ENCODE data around the gene C6orf120.

The C6orf120 gene

GRCh38 chr6:169723200-169723909, 21.4 kb downstream of the C6orf120 start:
- peak overlapping the region; percentile 72 to 93 for H3K4me3 ChIP-seq (ENCODE audit: low read depth in 1 of 2, low read length in 2 of 2)

GRCh38 chr6:169723991-169724493, 22.1 kb downstream of the C6orf120 start:
- Histone ChIP-seq H3K4me1 (ENCODE audit: control insufficient read depth in 1 of 2, insufficient read depth in 2 of 2, low read length in 2 of 2) (peaks cover 19 to 21% of the 10 kb centered on the region in 2 donors), H3K9me3 (ENCODE audit: control insufficient read depth in 1 of 2, low read length in 2 of 2) (no peaks in the 10 kb centered on the region), H3K36me3 (ENCODE audit: control insufficient read depth in 1 of 2, insufficient read depth in 2 of 2, low read length in 2 of 2) (no peaks in the 10 kb centered on the region), H3K9ac (ENCODE audit: low read depth in 1 of 2, low read length in 2 of 2) (no peak overlapping the region), H3K27me3 (ENCODE audit: control insufficient read depth in 1 of 2, insufficient read depth in 2 of 2, low read length in 2 of 2) (no peaks in the 10 kb centered on the region), H3K4me3 (ENCODE audit: low read depth in 1 of 2, low read length in 2 of 2) (peak overlapping the region in 1 of 2 donors; percentile 56), H3K27ac (ENCODE audit: low read depth, low read length) (peak overlapping the region; percentile 89)

More at GRCh38 chr6:169723200-169723909, 21.4 kb downstream of the C6orf120 start:
- H3K27ac ChIP-seq (ENCODE audit: low read depth, low read length): peak overlapping the region; percentile 82
- peaks cover 19 to 21% of the 10 kb centered on the region in 2 donors for H3K4me1 ChIP-seq (ENCODE audit: control insufficient read depth in 1 of 2, insufficient read depth in 2 of 2, low read length in 2 of 2)
- H3K9me3 ChIP-seq (ENCODE audit: control insufficient read depth in 1 of 2, low read length in 2 of 2): no peaks in the 10 kb centered on the region
- H3K36me3 ChIP-seq (ENCODE audit: control insufficient read depth in 1 of 2, insufficient read depth in 2 of 2, low read length in 2 of 2): no peaks in the 10 kb centered on the region
- H3K27me3 ChIP-seq (ENCODE audit: control insufficient read depth in 1 of 2, insufficient read depth in 2 of 2, low read length in 2 of 2): no peaks in the 10 kb centered on the region
- peak overlapping the region; percentile 77 to 85 for H3K9ac ChIP-seq (ENCODE audit: low read depth in 1 of 2, low read length in 2 of 2)

- Histone ChIP-seq H3K9me3 (ENCODE audit: control insufficient read depth in 1 of 2, low read length in 2 of 2) (no peaks in the 10 kb centered on the region), H3K4me3 (ENCODE audit: low read depth in 1 of 2, low read length in 2 of 2) (peak within 1 kb of the TSS; percentile 80 to 93), H3K27me3 (ENCODE audit: control insufficient read depth in 1 of 2, insufficient read depth in 2 of 2, low read length in 2 of 2) (no peaks in the 10 kb centered on the region), H3K27ac (ENCODE audit: low read depth, low read length) (peak within 1 kb of the TSS; percentile 89), H3K9ac (ENCODE audit: low read depth in 1 of 2, low read length in 2 of 2) (peak within 1 kb of the TSS; percentile 77 to 85), H3K36me3 (ENCODE audit: control insufficient read depth in 1 of 2, insufficient read depth in 2 of 2, low read length in 2 of 2) (no peaks in the 10 kb centered on the region), H3K4me1 (ENCODE audit: control insufficient read depth in 1 of 2, insufficient read depth in 2 of 2, low read length in 2 of 2) (peaks cover 19 to 21% of the 10 kb centered on the region in 2 donors)
Measured at GRCh38 chr6:169724494-169725124, 22.7 kb downstream of the C6orf120 start, which contains the start of gene PHF10. TSS of gene PHF10 (minus strand) at chr6:169724500. CDS start at chr6:169723931, 569 bp downstream.

GRCh38 chr6:169725125-169726048, 23.5 kb downstream of the C6orf120 start:
- Histone ChIP-seq H3K36me3 (ENCODE audit: control insufficient read depth in 1 of 2, insufficient read depth in 2 of 2, low read length in 2 of 2) (no peaks in the 10 kb centered on the region), H3K27me3 (ENCODE audit: control insufficient read depth in 1 of 2, insufficient read depth in 2 of 2, low read length in 2 of 2) (no peaks in the 10 kb centered on the region), H3K9ac (ENCODE audit: low read depth in 1 of 2, low read length in 2 of 2) (peak overlapping the region; percentile 54 to 55), H3K4me1 (ENCODE audit: control insufficient read depth in 1 of 2, insufficient read depth in 2 of 2, low read length in 2 of 2) (peaks cover 19 to 21% of the 10 kb centered on the region in 2 donors), H3K27ac (ENCODE audit: low read depth, low read length) (peak overlapping the region; percentile 82), H3K9me3 (ENCODE audit: control insufficient read depth in 1 of 2, low read length in 2 of 2) (no peaks in the 10 kb centered on the region), H3K4me3 (ENCODE audit: low read depth in 1 of 2, low read length in 2 of 2) (peak overlapping the region; percentile 77 to 80)

GRCh38 chr6:169726049-169726400, 24.1 kb downstream of the C6orf120 start:
- no peaks in the 10 kb centered on the region for H3K36me3 ChIP-seq (ENCODE audit: control insufficient read depth in 1 of 2, insufficient read depth in 2 of 2, low read length in 2 of 2)
- no peak overlapping the region for H3K4me3 ChIP-seq (ENCODE audit: low read depth in 1 of 2, low read length in 2 of 2)
- H3K27ac ChIP-seq (ENCODE audit: low read depth, low read length): no peak overlapping the region
- peaks cover 19 to 21% of the 10 kb centered on the region in 2 donors for H3K4me1 ChIP-seq (ENCODE audit: control insufficient read depth in 1 of 2, insufficient read depth in 2 of 2, low read length in 2 of 2)
- no peaks in the 10 kb centered on the region for H3K27me3 ChIP-seq (ENCODE audit: control insufficient read depth in 1 of 2, insufficient read depth in 2 of 2, low read length in 2 of 2)
- H3K9me3 ChIP-seq (ENCODE audit: control insufficient read depth in 1 of 2, low read length in 2 of 2): no peaks in the 10 kb centered on the region
- H3K9ac ChIP-seq (ENCODE audit: low read depth in 1 of 2, low read length in 2 of 2): no peak overlapping the region

- H3K9me3 ChIP-seq (ENCODE audit: control insufficient read depth in 1 of 2, low read length in 2 of 2): no peaks in the 10 kb centered on the region
- no peaks in the 10 kb centered on the region for H3K27me3 ChIP-seq (ENCODE audit: control insufficient read depth in 1 of 2, insufficient read depth in 2 of 2, low read length in 2 of 2)
- no peak overlapping the region for H3K27ac ChIP-seq (ENCODE audit: low read depth, low read length)
Measured at GRCh38 chr6:169726963-169727362, 25.0 kb downstream of the C6orf120 start.

GRCh38 chr6:169729961-169730360, 28.0 kb downstream of the C6orf120 start:
- Histone ChIP-seq H3K27me3 (ENCODE audit: control insufficient read depth in 1 of 2, insufficient read depth in 2 of 2, low read length in 2 of 2) (no peaks in the 10 kb centered on the region), H3K9ac (ENCODE audit: low read depth in 1 of 2, low read length in 2 of 2) (no peak overlapping the region), H3K27ac (ENCODE audit: low read depth, low read length) (no peak overlapping the region), H3K4me1 (ENCODE audit: control insufficient read depth in 1 of 2, insufficient read depth in 2 of 2, low read length in 2 of 2) (peaks cover 4 to 8% of the 10 kb centered on the region in 2 donors), H3K36me3 (ENCODE audit: control insufficient read depth in 1 of 2, insufficient read depth in 2 of 2, low read length in 2 of 2) (no peaks in the 10 kb centered on the region), H3K4me3 (ENCODE audit: low read depth in 1 of 2, low read length in 2 of 2) (no peak overlapping the region), H3K9me3 (ENCODE audit: control insufficient read depth in 1 of 2, low read length in 2 of 2) (no peaks in the 10 kb centered on the region)

More at GRCh38 chr6:169726963-169727362, 25.0 kb downstream of the C6orf120 start:
- Histone ChIP-seq H3K9ac (ENCODE audit: low read depth in 1 of 2, low read length in 2 of 2) (no peak overlapping the region), H3K4me3 (ENCODE audit: low read depth in 1 of 2, low read length in 2 of 2) (no peak overlapping the region), H3K4me1 (ENCODE audit: control insufficient read depth in 1 of 2, insufficient read depth in 2 of 2, low read length in 2 of 2) (peaks cover 11 to 17% of the 10 kb centered on the region in 2 donors), H3K36me3 (ENCODE audit: control insufficient read depth in 1 of 2, insufficient read depth in 2 of 2, low read length in 2 of 2) (no peaks in the 10 kb centered on the region)

GRCh38 chr6:169738204-169738975, 36.5 kb downstream of the C6orf120 start:
- no peak overlapping the region for H3K27ac ChIP-seq (ENCODE audit: low read depth, low read length)
- H3K36me3 ChIP-seq (ENCODE audit: control insufficient read depth in 1 of 2, insufficient read depth in 2 of 2, low read length in 2 of 2): no peaks in the 10 kb centered on the region
- no peak overlapping the region for H3K4me3 ChIP-seq (ENCODE audit: low read depth in 1 of 2, low read length in 2 of 2)
- H3K27me3 ChIP-seq (ENCODE audit: control insufficient read depth in 1 of 2, insufficient read depth in 2 of 2, low read length in 2 of 2): no peaks in the 10 kb centered on the region
- no peaks in the 10 kb centered on the region for H3K9me3 ChIP-seq (ENCODE audit: control insufficient read depth in 1 of 2, low read length in 2 of 2)
- no peak overlapping the region for H3K9ac ChIP-seq (ENCODE audit: low read depth in 1 of 2, low read length in 2 of 2)
- no peaks in the 10 kb centered on the region for H3K4me1 ChIP-seq (ENCODE audit: control insufficient read depth in 1 of 2, insufficient read depth in 2 of 2, low read length in 2 of 2)

GRCh38 chr6:169738976-169739529, 37.1 kb downstream of the C6orf120 start:
- Histone ChIP-seq H3K27me3 (ENCODE audit: control insufficient read depth in 1 of 2, insufficient read depth in 2 of 2, low read length in 2 of 2) (no peaks in the 10 kb centered on the region), H3K36me3 (ENCODE audit: control insufficient read depth in 1 of 2, insufficient read depth in 2 of 2, low read length in 2 of 2) (no peaks in the 10 kb centered on the region), H3K4me3 (ENCODE audit: low read depth in 1 of 2, low read length in 2 of 2) (no peak overlapping the region), H3K27ac (ENCODE audit: low read depth, low read length) (no peak overlapping the region), H3K4me1 (ENCODE audit: control insufficient read depth in 1 of 2, insufficient read depth in 2 of 2, low read length in 2 of 2) (no peaks in the 10 kb centered on the region), H3K9ac (ENCODE audit: low read depth in 1 of 2, low read length in 2 of 2) (no peak overlapping the region), H3K9me3 (ENCODE audit: control insufficient read depth in 1 of 2, low read length in 2 of 2) (no peaks in the 10 kb centered on the region)
